Brain microvascular endothelial cell (primary cell): ENCODE results near the gene MYO6.
"Not testable (repeated sequence)": the region's sequence is repeated elsewhere in the genome, so short reads cannot be mapped to it uniquely, and the experiment has no call there.

ENCODE experiments used
- DNase-seq: peaks from one replicate; pipeline ENCODE4 v3.0.0-alpha.2; 2020
- H3K27ac ChIP-seq: fragments of 250-450 bp; sonication (Bioruptor Pico); 2 replicates; pipeline ENCODE4 v1.5.1; 2020; ENCODE audit warnings: mild to moderate bottlenecking, moderate library complexity
- H3K27me3 ChIP-seq: fragments of 250-450 bp; sonication (Bioruptor Pico); replicated peaks from 2 replicates; pipeline ENCODE4 v1.5.1; 2020; ENCODE audit warnings: mild to moderate bottlenecking
- H3K36me3 ChIP-seq: fragments of 250-450 bp; sonication (Bioruptor Pico); replicated peaks from 2 replicates; pipeline ENCODE4 v1.5.1; 2020; ENCODE audit warnings: mild to moderate bottlenecking
- H3K4me3 ChIP-seq: 2 replicates; pipeline ENCODE4 v1.5.1; 2011; ENCODE audit warnings: low read depth, mild to moderate bottlenecking, control low read depth, low read length, moderate library complexity
- CTCF ChIP-seq: IDR thresholded peaks from 2 replicates; pipeline ENCODE4 v1.5.1; 2011; ENCODE audit warnings: low read depth, mild to moderate bottlenecking, moderate library complexity, low read length, control low read depth, inconsistent platforms; ENCODE audit errors: missing control alignments
- in situ Hi-C: cut with HindIII; loops from 2 replicates; pipeline ENCODE4 v1.10.0; 2017; ENCODE audit warnings: low sequenced_read_pairs, low pct_ligation_motif_present

MYO6 gene

GRCh38 chr6:75748743-75749538 lies at the start of gene MYO6:
TSS of gene MYO6 (plus strand) at chr6:75749239. CDS start at chr6:75817548, 68,309 bp downstream.
- TF ChIP-seq CTCF = no peak
- Histone ChIP-seq H3K27ac (peak within 1 kb of the TSS; percentile 54), H3K4me3 (peak within 1 kb of the TSS; percentile 85), H3K36me3 (no peaks in the 10 kb centered on the region), H3K27me3 (no peaks in the 10 kb centered on the region)
- in situ Hi-C loops = no loop called here
- peak; percentile 35 for DNase-seq

GRCh38 chr6:75708334-75708733 lies 40.7 kb upstream of the MYO6 start:
- DNase-seq, H3K27me3 ChIP-seq, in situ Hi-C loops, H3K27ac ChIP-seq, H3K4me3 ChIP-seq: not testable (repeated sequence)
- H3K36me3 ChIP-seq = peaks cover 35% of the 10 kb centered on the region

- Histone ChIP-seq H3K4me3 (no peak overlapping the region), H3K36me3 (peaks cover 47% of the 10 kb centered on the region), H3K27me3 (no peaks in the 10 kb centered on the region), H3K27ac (no peak overlapping the region)
- in situ Hi-C loops = no loop called here
- TF ChIP-seq CTCF = no peak
- no peak for DNase-seq
These were observed 37.9 kb upstream of the MYO6 start for GRCh38 chr6:75711173-75711572.

GRCh38 chr6:75719133-75719532 lies 29.9 kb upstream of the MYO6 start:
- Histone ChIP-seq H3K27ac (no peak overlapping the region), H3K36me3 (peaks cover 14% of the 10 kb centered on the region), H3K4me3 (no peak overlapping the region), H3K27me3 (no peaks in the 10 kb centered on the region)
- DNase-seq = no peak
- TF ChIP-seq CTCF = no peak
- in situ Hi-C loops = no loop called here

GRCh38 chr6:75723382-75723781 lies 25.7 kb upstream of the MYO6 start:
- in situ Hi-C loops = no loop called here
- DNase-seq = no peak
- no peak overlapping the region for H3K4me3 ChIP-seq
- no peaks in the 10 kb centered on the region for H3K27me3 ChIP-seq
- H3K27ac ChIP-seq = no peak overlapping the region
- H3K36me3 ChIP-seq = no peaks in the 10 kb centered on the region
- no peak for TF ChIP-seq CTCF

GRCh38 chr6:75727206-75727605 lies 21.8 kb upstream of the MYO6 start:
- DNase-seq = no peak
- Histone ChIP-seq H3K4me3 (no peak overlapping the region), H3K36me3 (no peaks in the 10 kb centered on the region), H3K27ac (no peak overlapping the region), H3K27me3 (no peaks in the 10 kb centered on the region)
- in situ Hi-C loops = no loop called here
- no peak for TF ChIP-seq CTCF

GRCh38 chr6:75731029-75731428 lies 18.0 kb upstream of the MYO6 start:
- H3K36me3 ChIP-seq, H3K27me3 ChIP-seq, H3K27ac ChIP-seq, DNase-seq, in situ Hi-C loops, H3K4me3 ChIP-seq: not testable (repeated sequence)
